Coronary artery (tissue), 2 donors: Measurements from ENCODE around the gene TGFBR3.
A peak's percentile ranks its signal among the peaks of the same experiment; 100 is the strongest.

ENCODE experiments used
- DNase-seq: peaks from one replicate; pipeline ENCODE4 v3.0.0-alpha.2; 2017; ENCODE audit warnings: low spot score
- H3K27ac ChIP-seq, 2 donors: fragments of 200-600 bp; sonication (generic); one replicate each; pipeline ENCODE4 v1.5.1; 2016 to 2019
- H3K4me3 ChIP-seq: fragments of 200-600 bp; sonication (generic); 2 replicates; pipeline ENCODE4 v1.5.1; 2016; ENCODE audit warnings: mild to moderate bottlenecking, moderate library complexity
- CTCF ChIP-seq: fragments of 200-600 bp; sonication (generic); IDR thresholded peaks from one replicate; pipeline ENCODE4 v1.5.1; 2019; ENCODE audit warnings: antibody characterized with exemption

TGFBR3 gene

GRCh38 chr1:91807921-91808620, 77.9 kb downstream of the TGFBR3 start:
- Histone ChIP-seq H3K4me3 (no peak overlapping the region), H3K27ac (no peak overlapping the region)
- no peak for TF ChIP-seq CTCF
- DNase-seq: no peak

DNA sequence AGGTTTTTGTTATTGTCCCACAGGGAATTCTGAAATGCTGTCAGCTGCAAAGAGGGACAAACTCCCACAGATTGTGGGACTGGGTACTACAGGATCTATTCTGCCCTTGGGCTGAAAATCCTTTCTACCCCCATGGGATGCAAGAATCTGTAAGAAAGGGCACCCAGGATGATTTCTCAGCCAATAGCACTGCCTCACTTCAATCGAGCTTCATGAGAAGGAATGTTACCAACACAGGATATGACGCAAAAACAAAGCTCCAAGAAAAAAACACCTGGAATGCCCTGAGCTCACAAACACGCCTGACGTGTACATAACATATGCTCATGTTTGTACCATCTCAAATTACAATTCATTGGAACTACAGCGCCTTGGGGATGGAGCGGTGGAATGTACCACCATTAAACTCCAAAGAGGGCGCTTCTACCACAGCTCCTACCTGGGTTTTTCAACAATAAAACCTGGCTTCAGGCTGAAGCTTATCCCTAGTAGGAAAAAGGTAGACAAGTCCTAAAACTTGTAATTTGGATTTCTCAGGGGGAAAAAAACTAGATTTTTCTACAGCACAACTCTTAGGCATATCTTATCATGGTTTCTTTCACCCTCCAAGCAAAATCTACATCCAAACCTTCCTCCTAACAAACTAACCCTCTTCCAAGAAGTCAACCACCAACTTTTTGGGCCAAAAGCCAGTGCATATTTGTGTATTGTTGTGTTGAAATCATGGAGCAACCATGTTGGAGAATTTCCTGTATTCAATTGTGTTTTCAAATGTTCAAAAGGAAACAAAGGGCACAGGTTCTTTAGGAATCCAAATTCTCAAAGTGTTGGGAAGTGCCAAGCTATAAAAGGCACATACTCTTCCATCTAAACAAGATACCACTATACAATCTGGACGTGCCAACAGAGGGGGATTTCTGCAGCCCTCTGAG, 78.9 kb downstream of the TGFBR3 start:
- no peak for DNase-seq
- TF ChIP-seq CTCF: no peak
- no peak overlapping the region for H3K4me3 ChIP-seq
- H3K27ac ChIP-seq: peak overlapping the region in 1 of 2 donors; percentile 19

DNA sequence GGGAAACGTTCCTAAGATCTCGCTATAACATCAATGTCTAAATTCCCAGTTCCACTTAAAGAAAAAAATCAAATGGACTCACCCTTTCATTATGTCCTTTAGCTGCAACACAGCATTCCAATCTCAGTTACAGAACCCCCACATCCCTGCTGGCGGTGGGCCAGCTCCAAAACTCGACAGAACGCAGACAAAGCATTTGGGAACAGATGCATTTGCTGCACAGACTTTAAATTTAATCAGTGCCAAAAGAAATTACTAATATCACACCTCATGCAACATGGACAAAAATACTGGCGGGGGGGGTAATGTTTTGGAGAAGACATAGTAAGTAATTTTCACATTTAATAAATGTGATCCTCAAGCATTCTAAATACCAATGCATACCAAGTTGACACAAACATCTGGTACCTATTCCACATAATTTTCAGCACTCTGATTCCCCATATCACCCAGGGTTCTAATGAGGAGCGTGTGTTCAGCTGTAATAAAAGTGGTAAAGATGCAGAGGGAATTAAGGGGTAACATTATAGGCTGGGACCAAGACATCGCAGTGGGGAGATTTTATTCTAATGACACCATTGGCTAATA, 79.7 kb downstream of the TGFBR3 start:
- no peak overlapping the region for H3K27ac ChIP-seq
- H3K4me3 ChIP-seq: no peak overlapping the region
- DNase-seq: no peak
- TF ChIP-seq CTCF: no peak

DNA sequence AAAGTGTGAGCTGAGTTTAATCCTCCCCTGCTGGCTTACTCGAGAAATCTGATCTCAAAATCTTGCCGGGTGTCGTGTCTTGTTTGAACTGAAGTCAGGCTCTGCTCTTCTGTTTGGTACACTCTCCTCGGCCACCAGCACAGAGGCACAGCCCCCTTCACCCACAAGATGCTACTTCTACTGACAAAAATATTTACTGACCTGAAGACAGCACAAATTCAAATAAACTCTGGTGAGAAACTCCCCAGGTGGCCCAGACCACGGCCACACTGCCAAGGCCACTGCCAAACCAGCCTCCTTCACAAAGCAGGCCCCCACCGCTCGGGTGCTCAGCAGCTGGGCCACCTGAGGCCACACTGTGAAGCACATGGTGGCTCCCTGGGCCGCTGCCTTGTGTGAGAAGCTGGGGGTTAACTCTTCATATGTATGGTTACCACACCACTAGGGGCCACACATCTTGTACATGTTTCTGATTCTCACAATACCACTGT, 80.6 kb downstream of the TGFBR3 start:
- Histone ChIP-seq H3K27ac (peak overlapping the region in 1 of 2 donors; percentile 38), H3K4me3 (no peak overlapping the region)
- DNase-seq: no peak
- no peak for TF ChIP-seq CTCF

GRCh38 chr1:91804546-91805023, 81.4 kb downstream of the TGFBR3 start:
- Histone ChIP-seq H3K4me3 (no peak overlapping the region), H3K27ac (peak overlapping the region in 1 of 2 donors; percentile 30)
- TF ChIP-seq CTCF: no peak
- DNase-seq: no peak

GRCh38 chr1:91803847-91804545, 82.0 kb downstream of the TGFBR3 start:
- DNase-seq: no peak
- Histone ChIP-seq H3K4me3 (no peak overlapping the region), H3K27ac (peak overlapping the region in 1 of 2 donors; percentile 30)
- TF ChIP-seq CTCF: no peak
